H4 (cell line): ENCODE data around the gene POLR2B. TPM values are rescaled to one million over a fixed set of nuclear protein-coding genes. Genes with fewer than 3 reads are reported as not detected.
"Not testable (repeated sequence)": the region's sequence is repeated elsewhere in the genome, so short reads cannot be mapped to it uniquely, and the experiment has no call there.

ENCODE experiments used
- DNase-seq: peaks from one replicate; pipeline ENCODE4 v3.0.0-alpha.2; 2015; ENCODE audit warnings: low spot score
- total RNA-seq: library from RNA; depleted of rRNA; stranded (reverse); fragments of >200 nt; shearing (Covaris generic); gene quantifications from 2 replicates; pipeline ENCODE4 v1.2.3, GENCODE V29; 2014; rRNA removed

The POLR2B gene
- total RNA-seq = 138 and 139 TPM in 2 replicates

DNA sequence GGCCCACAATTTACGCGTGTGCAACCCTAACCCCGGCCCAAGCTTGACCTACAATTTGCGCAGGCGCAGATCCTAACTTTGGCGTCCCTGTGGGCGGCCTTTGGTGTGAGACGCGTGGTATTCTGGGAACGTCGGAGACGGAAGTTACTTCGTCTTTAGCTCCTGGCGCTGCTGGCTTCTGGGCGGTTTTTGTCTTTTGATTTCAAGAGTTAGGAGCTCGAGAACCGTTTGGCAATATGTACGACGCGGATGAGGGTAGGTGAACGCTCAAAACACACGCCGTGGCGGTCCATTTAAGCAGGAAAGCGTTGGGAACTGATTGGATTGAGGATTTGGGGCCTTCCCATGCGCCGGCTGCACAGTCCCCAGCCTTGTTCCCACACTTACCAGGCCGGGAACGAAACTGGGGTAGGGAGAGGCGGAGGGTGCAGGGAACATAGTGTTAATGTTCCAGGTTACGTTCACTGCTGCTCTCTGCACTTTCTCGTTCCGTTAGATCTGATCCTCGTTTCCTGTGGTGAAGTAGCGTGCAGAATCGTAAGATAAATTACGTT lies at the start of gene POLR2B:
POLR2B (plus strand) TSS at position 147 of the 554 bp plus-strand sequence; CDS start at position 237, 90 bp downstream.
- DNase-seq = peak; percentile 91

DNA sequence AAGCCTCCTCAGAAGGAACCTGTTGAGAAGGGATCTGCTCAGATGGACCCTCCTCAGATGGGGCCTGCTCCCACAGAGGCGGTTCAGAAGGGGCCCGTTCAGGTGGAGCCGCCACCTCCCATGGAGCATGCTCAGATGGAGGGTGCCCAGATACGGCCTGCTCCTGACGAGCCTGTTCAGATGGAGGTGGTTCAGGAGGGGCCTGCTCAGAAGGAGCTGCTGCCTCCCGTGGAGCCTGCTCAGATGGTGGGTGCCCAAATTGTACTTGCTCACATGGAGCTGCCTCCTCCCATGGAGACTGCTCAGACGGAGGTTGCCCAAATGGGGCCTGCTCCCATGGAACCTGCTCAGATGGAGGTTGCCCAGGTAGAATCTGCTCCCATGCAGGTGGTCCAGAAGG lies 48.1 kb upstream of the POLR2B start:
- no peak for DNase-seq

GRCh38 chr4:56931924-56932323 lies 46.8 kb upstream of the POLR2B start:
- no peak for DNase-seq

- no peak for DNase-seq
Observed at GRCh38 chr4:56937262-56937661, 41.4 kb upstream of the POLR2B start.

- DNase-seq = not testable (repeated sequence)
Observed at GRCh38 chr4:56939826-56940225, 38.9 kb upstream of the POLR2B start.

DNA sequence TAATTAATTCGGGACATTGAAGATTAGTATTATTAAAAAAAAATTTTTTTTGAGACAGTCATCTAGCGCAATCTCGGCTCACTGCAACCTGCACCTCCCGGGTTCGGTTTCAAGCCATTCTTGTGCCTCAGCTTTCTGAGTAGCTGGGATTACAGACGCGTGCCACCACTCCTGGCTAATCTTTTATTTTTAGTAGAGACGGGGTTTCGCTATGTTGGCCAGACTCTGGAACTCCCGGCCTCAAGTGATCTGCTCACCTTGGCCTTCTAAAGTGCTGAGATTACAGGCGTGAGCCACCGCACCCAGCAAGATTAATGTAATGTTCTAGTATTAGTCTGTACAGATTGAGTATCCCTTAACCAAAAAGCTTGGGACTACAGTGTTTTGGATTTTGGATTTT lies 38.3 kb upstream of the POLR2B start:
- DNase-seq = no peak

- DNase-seq = no peak
Observed at GRCh38 chr4:56940971-56941370, 37.7 kb upstream of the POLR2B start.

GRCh38 chr4:56941403-56941802 lies 37.3 kb upstream of the POLR2B start:
- no peak for DNase-seq

GRCh38 chr4:56953680-56954520 lies 24.8 kb upstream of the POLR2B start:
- no peak for DNase-seq

- peak; percentile 68 for DNase-seq
Observed at GRCh38 chr4:56958111-56958517, 20.6 kb upstream of the POLR2B start.

DNA sequence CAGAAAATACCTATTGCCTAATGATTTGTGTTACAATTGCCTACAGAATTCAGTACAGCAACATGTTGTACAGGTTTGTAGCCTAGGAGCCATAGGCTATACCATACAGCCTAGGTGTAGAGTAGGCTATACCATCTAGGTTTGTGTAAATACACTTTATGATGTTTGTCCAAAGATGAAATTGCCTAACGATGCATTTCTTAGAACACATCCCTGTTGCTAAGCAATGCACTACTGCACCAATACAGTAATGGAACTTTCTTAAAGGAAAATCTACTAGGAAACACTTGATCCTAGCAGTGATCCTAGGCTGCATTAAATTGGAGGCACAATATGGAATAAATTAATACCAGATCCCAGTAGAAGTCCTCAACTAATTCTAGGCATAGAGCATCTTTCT lies 19.6 kb upstream of the POLR2B start:
- DNase-seq = no peak

DNA sequence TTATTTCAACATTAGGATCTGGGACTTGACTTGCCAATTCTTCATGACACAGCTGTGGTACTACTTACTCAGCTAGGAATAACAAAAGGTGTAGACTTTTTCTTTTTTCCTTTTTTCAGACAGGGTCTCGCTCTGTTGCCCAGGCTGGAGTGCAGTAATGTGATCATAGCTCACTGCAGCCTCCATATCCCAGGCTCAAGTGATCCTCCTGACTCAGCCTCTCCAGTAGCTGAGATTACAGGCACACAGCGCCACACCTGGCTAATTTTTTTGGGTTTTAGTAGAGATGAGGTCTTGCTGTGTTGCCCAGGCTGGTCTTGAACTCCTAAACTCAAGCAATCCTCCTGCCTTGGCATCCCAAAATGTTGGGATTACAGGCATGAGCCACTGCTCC lies 17.6 kb upstream of the POLR2B start:
- DNase-seq = no peak

DNA sequence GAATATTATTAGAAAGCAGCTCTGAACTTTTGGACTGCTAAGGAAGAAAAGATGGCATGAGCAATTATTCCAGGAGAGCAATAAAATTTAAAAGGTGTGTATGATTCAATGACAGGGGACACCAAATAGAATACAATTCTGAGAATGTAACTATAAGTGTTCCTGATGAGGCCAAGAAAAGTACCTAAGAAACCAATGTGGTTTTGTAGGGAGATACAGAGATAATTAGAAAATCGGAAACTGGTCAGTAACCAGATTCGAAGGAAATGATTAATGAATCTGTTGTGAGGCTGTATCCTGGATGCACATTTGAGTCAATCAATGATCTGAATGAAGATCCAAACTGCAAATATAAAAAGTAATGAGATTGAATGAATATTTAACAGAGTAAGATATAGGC lies 7.3 kb upstream of the POLR2B start:
- DNase-seq = no peak

GRCh38 chr4:56972389-56972788 lies 6.3 kb upstream of the POLR2B start:
- DNase-seq = no peak

DNA sequence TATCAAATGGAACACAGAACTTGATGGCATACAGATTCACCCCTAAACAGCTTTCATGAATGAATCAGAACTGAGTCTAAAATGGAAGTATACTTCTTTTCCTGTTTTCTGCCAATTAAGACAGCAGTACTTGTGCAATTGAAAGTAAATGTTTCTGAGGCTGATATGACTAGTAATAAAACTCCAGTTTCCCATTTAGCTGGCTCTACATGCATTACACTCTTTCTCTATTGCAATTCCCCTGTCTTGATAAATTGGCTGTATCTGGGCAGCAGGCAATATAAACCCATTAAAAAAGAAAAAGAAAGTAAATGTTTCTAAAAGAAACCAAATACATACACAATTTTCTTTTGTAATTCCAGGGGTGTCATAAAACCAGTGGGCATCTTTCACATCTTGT lies 5.9 kb upstream of the POLR2B start:
- DNase-seq = no peak

DNA sequence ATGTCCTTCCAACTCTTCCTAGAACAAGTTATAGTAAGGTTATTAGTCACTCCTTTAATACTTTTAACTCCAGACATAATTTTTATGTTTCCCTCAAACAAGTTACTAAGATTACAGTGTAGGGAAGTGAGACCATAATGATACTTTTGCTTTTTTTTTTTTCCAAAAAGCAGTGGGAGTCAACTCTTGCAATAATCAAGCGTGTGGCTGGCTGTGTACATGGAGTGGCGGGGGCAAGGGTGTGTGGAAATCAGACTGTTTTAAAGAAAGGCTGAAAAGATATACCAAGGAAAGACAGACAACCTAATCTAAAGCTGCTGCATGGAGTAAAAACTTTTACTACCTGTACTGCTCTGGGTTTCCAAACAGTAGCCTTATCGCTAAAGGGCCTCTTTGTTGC lies 5.4 kb upstream of the POLR2B start:
- no peak for DNase-seq

- DNase-seq = no peak
Observed at GRCh38 chr4:56976283-56976836, 2.3 kb upstream of the POLR2B start.

DNA sequence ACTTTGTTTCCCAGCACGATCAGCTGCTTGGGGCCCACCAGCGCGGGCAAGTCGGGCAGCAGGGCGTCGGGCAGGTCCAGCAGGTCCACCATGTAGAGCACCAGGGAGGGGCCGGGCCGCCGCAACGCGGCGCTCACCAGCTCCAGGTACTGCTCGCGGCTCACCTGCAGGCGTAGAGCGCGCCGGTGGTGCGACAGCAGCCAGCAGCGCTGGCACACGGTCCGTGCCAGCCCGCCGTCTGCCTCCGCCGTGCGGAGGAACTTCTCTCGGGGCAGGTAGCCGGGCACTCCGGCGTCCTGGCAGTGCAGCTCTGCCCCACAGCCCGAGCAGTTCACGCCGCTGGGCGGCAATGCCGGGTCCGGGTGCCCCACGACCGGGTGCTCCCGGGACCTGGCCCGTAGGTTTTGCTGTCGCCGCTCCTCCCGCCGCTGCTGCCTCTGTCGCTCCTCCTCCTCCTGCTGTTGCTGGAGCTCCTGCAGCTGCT lies 1.8 kb upstream of the POLR2B start:
- no peak for DNase-seq

DNA sequence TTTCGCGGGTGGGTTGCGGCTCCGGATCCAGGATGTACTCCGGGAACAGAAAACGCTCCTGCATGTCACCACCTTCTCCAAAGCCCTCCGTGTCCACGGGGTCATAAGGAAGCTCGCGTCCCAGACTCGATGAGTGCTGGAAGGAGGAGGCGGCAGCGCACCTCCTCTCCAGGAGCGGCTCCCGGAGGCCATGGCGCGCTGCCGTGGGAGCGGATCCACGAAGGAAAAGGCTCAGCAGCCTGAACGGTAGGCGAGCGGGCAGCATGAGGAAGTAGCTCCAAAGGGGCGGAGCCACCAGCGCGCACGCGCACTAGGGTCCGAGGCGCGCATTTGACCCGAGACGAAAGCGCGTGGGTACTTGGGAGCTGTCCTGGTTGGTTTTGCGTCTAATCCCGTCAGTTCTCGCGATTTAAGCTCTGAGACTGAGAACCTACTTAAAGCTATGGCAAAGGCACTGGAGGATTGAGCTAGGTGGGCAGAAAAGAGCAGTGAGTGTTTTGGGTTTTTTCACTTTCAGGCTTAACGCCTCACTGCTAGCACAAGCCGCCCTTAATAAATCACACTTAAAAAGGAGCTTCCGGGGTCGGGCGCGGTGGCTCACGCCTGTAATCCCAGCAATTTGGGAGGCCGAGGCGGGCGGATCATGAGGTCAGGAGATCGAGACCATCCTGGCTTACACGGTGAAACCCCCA lies 1.2 kb upstream of the POLR2B start, which contains the start of gene NOA1:
NOA1 (minus strand) TSS at position 286 of the 692 bp plus-strand sequence; CDS start at position 265, 21 bp downstream.
- peak; percentile 98 for DNase-seq

DNA sequence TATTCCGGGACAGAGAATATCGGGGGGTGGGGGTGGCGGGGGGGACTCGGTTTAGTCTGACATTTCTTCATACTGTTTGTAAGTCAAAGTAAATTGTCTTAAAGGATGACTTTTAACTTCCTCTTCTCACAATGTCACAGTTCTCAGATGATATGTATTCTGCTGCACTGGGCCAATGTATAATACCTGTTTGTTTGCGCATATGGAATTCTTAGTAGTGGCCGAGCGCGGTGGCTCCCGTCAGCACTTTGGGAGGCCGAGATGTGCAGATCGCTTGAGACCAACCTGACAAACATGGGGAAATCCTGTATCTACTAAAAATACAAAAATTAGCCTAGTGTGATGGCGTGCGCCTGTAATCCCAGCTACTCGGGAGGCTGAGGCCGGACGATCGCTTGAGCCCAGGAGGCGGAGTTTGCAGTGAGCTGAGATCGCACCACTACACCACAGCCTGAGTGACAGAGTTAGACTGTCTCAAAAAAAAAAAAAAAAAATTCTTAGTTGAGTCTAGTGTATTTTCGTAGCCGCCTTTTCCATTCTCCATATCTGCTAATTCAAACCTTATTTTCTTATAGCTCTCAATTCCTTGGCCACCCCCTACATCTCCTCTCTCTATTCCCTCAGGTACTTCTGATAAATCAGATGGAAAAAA lies 851 bp downstream of the POLR2B start:
- no peak for DNase-seq

GRCh38 chr4:56981795-56982201 lies 3.1 kb downstream of the POLR2B start:
- DNase-seq = no peak

DNA sequence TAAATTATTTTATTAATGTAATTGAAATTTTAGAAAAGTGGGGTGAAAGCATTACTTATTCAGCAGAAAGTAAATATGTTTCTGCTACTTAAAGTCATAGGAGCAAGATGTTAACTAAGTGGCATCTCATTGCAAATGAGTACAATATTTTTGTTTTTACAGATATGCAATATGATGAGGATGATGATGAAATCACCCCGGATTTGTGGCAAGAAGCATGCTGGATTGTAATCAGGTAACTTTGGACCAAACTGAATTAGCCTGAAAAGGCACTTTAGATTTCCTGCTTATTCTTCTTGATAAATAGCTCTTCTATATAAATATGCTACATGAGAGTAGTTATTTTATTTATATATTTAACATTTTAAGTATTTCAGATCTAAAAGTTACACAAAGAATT lies 7.5 kb downstream of the POLR2B start:
- DNase-seq = no peak
